Hepatocyte (in vitro differentiated cells): ENCODE measurements around the gene DCAF11. TPM values are rescaled to one million over a fixed set of nuclear protein-coding genes. Genes with fewer than 3 reads are reported as not detected.

Source experiments
- DNase-seq: peaks from one replicate; pipeline ENCODE4 v3.0.0-alpha.2; 2016; ENCODE audit warnings: low spot score
- H2AFZ ChIP-seq: fragments of 200-600 bp; sonication (generic); 2 replicates; pipeline ENCODE4 v1.6.0; 2016; ENCODE audit warnings: antibody characterized with exemption, mild to moderate bottlenecking
- H3K27ac ChIP-seq: fragments of 200-600 bp; sonication (generic); 2 replicates; pipeline ENCODE4 v1.5.1; 2016; ENCODE audit warnings: mild to moderate bottlenecking
- H3K27me3 ChIP-seq: fragments of 200-600 bp; sonication (generic); 2 replicates; pipeline ENCODE4 v1.6.1; 2016
- H3K36me3 ChIP-seq: fragments of 200-600 bp; sonication (generic); replicated peaks from 2 replicates; pipeline ENCODE4 v1.5.1; 2016; ENCODE audit warnings: low read depth; ENCODE audit not compliant: insufficient read depth
- H3K4me1 ChIP-seq: fragments of 200-600 bp; sonication (generic); 2 replicates; pipeline ENCODE4 v1.5.1; 2016; ENCODE audit warnings: mild to moderate bottlenecking, moderate library complexity; ENCODE audit not compliant: insufficient read depth
- H3K4me2 ChIP-seq: fragments of 200-600 bp; sonication (generic); 2 replicates; pipeline ENCODE4 v1.6.0; 2016
- H3K4me3 ChIP-seq: fragments of 200-600 bp; sonication (generic); 2 replicates; pipeline ENCODE4 v1.5.1; 2016; ENCODE audit warnings: mild to moderate bottlenecking
- H3K79me2 ChIP-seq: fragments of 200-600 bp; sonication (generic); 2 replicates; pipeline ENCODE4 v1.6.0; 2017; ENCODE audit warnings: mild to moderate bottlenecking
- H3K9me2 ChIP-seq: fragments of 200-600 bp; sonication (generic); replicated peaks from 2 replicates; pipeline ENCODE4 v1.6.0; 2017; ENCODE audit warnings: mild to moderate bottlenecking; ENCODE audit not compliant: insufficient read depth
- H3K9me3 ChIP-seq: fragments of 200-600 bp; sonication (generic); 2 replicates; pipeline ENCODE4 v1.5.1; 2016; ENCODE audit warnings: low read depth, mild to moderate bottlenecking
- H4K20me1 ChIP-seq: fragments of 200-600 bp; sonication (generic); 2 replicates; pipeline ENCODE4 v1.6.0; 2016; ENCODE audit warnings: mild to moderate bottlenecking; ENCODE audit not compliant: insufficient read depth, poor library complexity, severe bottlenecking
- CTCF ChIP-seq: fragments of 200-600 bp; sonication (generic); IDR thresholded peaks from 2 replicates; pipeline ENCODE4 v1.5.1; 2016; ENCODE audit warnings: antibody characterized with exemption, mild to moderate bottlenecking; ENCODE audit not compliant: poor library complexity
- EZH2 ChIP-seq: fragments of 200-600 bp; sonication (generic); IDR thresholded peaks from 2 replicates; pipeline ENCODE4 v1.6.1; 2016; ENCODE audit warnings: antibody characterized with exemption, mild to moderate bottlenecking, borderline replicate concordance
- EZH2phosphoT487 ChIP-seq: fragments of 200-600 bp; sonication (generic); IDR thresholded peaks from one replicate; pipeline ENCODE4 v1.6.1; 2018; ENCODE audit warnings: antibody characterized with exemption, mild to moderate bottlenecking, low read depth, moderate library complexity; ENCODE audit not compliant: unreplicated experiment, severe bottlenecking
- WGBS: methylation state at CpG from one replicate; pipeline ENCODE4 v1.1.6; 2016; ENCODE audit warnings: low lambda C conversion rate; ENCODE audit errors: missing lambda C conversion rate; 5-methylcytosine and 5-hydroxymethylcytosine counted together
- polyA plus RNA-seq: library from polyadenylated mRNA; unstranded; fragments of >200 nt; fragmentation: Nextera tagmentation; extraction: Ambion mirVana; gene quantifications from 2 replicates; pipeline ENCODE4 v1.2.1, GENCODE V29; 2016
- total RNA-seq: library from RNA; depleted of rRNA; stranded (reverse); fragments of >200 nt; gene quantifications from 2 replicates; pipeline ENCODE4 v1.2.3, GENCODE V29; 2014

DCAF11 gene
- total and polyA plus RNA-seq, 2 experiments from 2014 or later = 55.6 to 78.9 TPM

GRCh38 chr14:24133735-24134134 lies 19.2 kb downstream of the DCAF11 start:
- WGBS = 100% methylated on average over 1 of the region's 1 CpG
- TF ChIP-seq EZH2phosphoT487 (no peak), CTCF (no peak), EZH2 (no peak)
- H3K27me3 ChIP-seq = no peaks in the 10 kb centered on the region

DNA sequence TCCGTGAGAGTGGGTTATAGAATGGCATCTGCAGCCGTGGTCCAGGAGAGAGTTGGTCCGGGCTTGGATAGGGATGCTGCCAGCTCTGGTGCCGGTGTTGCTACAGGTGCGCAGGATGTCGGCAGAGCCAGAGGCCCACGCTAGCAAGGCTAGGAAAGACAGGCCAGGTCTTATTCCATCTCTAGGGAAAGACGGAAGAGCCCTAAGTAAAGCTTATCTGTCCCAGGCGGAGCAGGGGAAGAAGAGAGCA lies 20.9 kb downstream of the DCAF11 start:
- Histone ChIP-seq H3K27ac (peak overlapping the region; percentile 63), H3K9me3 (no peaks in the 10 kb centered on the region), H3K4me3 (peak overlapping the region; percentile 35), H3K4me1 (peaks cover 7% of the 10 kb centered on the region), H4K20me1 (peaks cover 3% of the 10 kb centered on the region), H3K4me2 (peak overlapping the region; percentile 88), H3K9me2 (no peaks in the 10 kb centered on the region), H3K27me3 (no peaks in the 10 kb centered on the region), H3K79me2 (peaks cover 43% of the 10 kb centered on the region), H2AFZ (peak overlapping the region; percentile 80), H3K36me3 (no peaks in the 10 kb centered on the region)
- no peak for DNase-seq
- no peak for TF ChIP-seq CTCF
- TF ChIP-seq EZH2phosphoT487 = no peak
- TF ChIP-seq EZH2 = no peak
- 6% methylated on average over 9 of the region's 9 CpGs for WGBS

More at GRCh38 chr14:24133735-24134134, 19.2 kb downstream of the DCAF11 start:
- H3K4me3 ChIP-seq = no peak overlapping the region
- no peak overlapping the region for H2AFZ ChIP-seq
- H3K4me2 ChIP-seq = no peak overlapping the region
- H4K20me1 ChIP-seq = no peaks in the 10 kb centered on the region
- H3K4me1 ChIP-seq = peaks cover 7% of the 10 kb centered on the region
- no peaks in the 10 kb centered on the region for H3K9me3 ChIP-seq
- DNase-seq = no peak
- H3K79me2 ChIP-seq = peaks cover 27% of the 10 kb centered on the region
- H3K36me3 ChIP-seq = no peaks in the 10 kb centered on the region
- H3K9me2 ChIP-seq = no peaks in the 10 kb centered on the region
- no peak overlapping the region for H3K27ac ChIP-seq

GRCh38 chr14:24135834-24136683 lies 21.5 kb downstream of the DCAF11 start, which contains the start of gene PSME1:
Gene PSME1, plus strand, starts transcription at chr14:24136194. Its CDS starts 69 bp downstream, at chr14:24136263.
- no peaks in the 10 kb centered on the region for H3K9me3 ChIP-seq
- peak within 1 kb of the TSS; percentile 89 for H3K27ac ChIP-seq
- no peaks in the 10 kb centered on the region for H3K27me3 ChIP-seq
- under 1% methylated on average over 21 of the region's 75 CpGs for WGBS
- H3K36me3 ChIP-seq = no peaks in the 10 kb centered on the region
- no peak for TF ChIP-seq EZH2phosphoT487
- TF ChIP-seq CTCF = no peak
- no peaks in the 10 kb centered on the region for H3K9me2 ChIP-seq
- peak within 1 kb of the TSS; percentile 95 for H3K4me3 ChIP-seq
- peaks cover 43% of the 10 kb centered on the region for H3K79me2 ChIP-seq
- peaks cover 3% of the 10 kb centered on the region for H4K20me1 ChIP-seq
- DNase-seq = peak; percentile 97
- peaks cover 7% of the 10 kb centered on the region for H3K4me1 ChIP-seq
- peak within 1 kb of the TSS; percentile 97 for H3K4me2 ChIP-seq
- H2AFZ ChIP-seq = peak within 1 kb of the TSS; percentile 93
